Fibroblast of mammary gland (primary cell): ENCODE data around the gene RTL10.
A peak's percentile ranks its signal among the peaks of the same experiment; 100 is the strongest.

Experiments
- DNase-seq: peaks from one replicate; pipeline ENCODE4 v3.0.0-alpha.2; 2010; ENCODE audit warnings: low read depth
- H3K4me3 ChIP-seq: 2 replicates; pipeline ENCODE4 v1.5.1; 2011; ENCODE audit warnings: low read depth, mild to moderate bottlenecking, low read length, moderate library complexity; ENCODE audit not compliant: control insufficient read depth
- TF ChIP-seq, protein P1 (sequence below): conservative IDR thresholded peaks from 2 replicates; pipeline ENCODE4 v1.5.1; 2011; ENCODE audit warnings: low read depth, low read length, inconsistent platforms; ENCODE audit not compliant: control insufficient read depth, insufficient read depth

Gene RTL10, protein sequence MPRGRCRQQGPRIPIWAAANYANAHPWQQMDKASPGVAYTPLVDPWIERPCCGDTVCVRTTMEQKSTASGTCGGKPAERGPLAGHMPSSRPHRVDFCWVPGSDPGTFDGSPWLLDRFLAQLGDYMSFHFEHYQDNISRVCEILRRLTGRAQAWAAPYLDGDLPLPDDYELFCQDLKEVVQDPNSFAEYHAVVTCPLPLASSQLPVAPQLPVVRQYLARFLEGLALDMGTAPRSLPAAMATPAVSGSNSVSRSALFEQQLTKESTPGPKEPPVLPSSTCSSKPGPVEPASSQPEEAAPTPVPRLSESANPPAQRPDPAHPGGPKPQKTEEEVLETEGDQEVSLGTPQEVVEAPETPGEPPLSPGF

DNA sequence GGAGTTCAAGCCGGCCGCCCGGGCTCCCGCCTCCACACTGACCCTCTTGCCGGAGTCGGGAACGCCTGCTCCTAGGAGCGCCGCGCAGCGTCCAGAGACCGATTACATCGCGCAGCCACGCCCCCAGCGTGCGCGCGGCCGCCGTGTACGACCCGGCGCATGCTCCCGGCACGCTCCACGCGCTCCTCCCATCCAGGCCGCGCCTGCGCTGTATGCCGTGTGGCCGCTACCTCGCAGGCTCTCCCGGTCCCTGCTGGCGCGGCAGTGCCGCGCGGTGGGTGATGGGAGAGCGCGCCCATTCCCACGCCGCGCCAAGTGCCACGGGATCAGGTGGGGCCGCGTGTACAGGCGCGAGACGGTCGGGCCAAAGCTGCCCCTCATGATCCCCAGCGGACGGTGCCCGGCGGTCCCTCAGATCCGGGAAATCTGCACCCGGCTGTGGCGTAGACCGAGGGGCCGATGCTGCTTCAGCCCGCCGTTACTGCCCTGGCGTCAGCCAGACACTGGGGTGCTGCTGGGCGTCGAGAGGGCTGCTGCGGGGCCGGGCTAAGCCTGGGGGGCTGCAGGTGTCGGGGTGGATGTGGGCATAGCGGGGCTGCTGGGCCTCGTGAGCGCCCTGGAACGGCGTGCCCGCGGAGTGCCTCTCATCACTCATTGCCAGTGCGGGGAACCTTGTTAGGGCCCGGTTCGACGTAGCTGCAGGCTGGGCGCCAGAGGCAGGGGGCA is at the start of gene RTL10, which contains the start of gene GNB1L:
Gene RTL10 (minus strand): TSS at position 97 of the 726 bp plus-strand sequence. CDS start 2,613 bp downstream, outside the sequence.
Gene GNB1L (minus strand): TSS at position 97 of the 726 bp plus-strand sequence. CDS start 33,519 bp downstream, outside the sequence.
- DNase-seq, result peak; percentile 94
- TF ChIP-seq, protein P1, sequence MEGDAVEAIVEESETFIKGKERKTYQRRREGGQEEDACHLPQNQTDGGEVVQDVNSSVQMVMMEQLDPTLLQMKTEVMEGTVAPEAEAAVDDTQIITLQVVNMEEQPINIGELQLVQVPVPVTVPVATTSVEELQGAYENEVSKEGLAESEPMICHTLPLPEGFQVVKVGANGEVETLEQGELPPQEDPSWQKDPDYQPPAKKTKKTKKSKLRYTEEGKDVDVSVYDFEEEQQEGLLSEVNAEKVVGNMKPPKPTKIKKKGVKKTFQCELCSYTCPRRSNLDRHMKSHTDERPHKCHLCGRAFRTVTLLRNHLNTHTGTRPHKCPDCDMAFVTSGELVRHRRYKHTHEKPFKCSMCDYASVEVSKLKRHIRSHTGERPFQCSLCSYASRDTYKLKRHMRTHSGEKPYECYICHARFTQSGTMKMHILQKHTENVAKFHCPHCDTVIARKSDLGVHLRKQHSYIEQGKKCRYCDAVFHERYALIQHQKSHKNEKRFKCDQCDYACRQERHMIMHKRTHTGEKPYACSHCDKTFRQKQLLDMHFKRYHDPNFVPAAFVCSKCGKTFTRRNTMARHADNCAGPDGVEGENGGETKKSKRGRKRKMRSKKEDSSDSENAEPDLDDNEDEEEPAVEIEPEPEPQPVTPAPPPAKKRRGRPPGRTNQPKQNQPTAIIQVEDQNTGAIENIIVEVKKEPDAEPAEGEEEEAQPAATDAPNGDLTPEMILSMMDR, result no peak
- H3K4me3 ChIP-seq, result peak within 1 kb of the TSS; percentile 89

DNA sequence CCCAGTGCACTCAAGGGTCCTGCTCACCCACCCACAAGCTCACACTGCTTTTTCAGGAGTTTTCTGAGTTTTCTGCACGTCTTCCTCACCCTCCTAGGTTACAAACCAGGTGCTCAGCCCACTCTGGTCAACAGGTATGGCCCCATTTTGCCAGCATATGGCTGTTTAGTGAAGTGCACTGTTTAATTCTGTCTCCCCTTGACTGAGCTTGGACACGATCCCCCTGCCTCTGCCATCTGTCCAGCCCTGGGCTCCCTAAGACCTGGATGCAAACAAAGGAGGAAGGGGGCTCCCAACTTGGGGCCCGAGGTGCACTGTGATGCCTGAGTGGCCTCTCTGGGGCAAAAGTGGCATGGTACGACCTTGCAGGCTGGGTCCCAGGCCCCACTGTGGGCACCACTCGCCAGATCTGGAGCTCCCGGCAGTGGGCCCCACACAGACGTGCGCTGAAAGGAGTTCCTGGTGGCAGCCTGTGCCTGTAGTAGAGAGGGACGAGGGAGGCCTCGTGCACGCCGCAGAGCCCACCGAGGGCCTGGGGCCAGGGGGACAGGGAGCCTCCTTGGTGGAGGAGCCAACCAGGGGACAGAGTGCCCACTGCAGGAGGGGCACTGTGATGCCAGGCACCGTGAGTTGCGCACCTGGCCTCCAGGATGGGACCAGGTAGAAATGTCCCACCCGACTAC is 49.6 kb upstream of the RTL10 start:
- no peak for DNase-seq
- TF ChIP-seq, protein P1, result no peak
- H3K4me3 ChIP-seq, result no peak overlapping the region

DNA sequence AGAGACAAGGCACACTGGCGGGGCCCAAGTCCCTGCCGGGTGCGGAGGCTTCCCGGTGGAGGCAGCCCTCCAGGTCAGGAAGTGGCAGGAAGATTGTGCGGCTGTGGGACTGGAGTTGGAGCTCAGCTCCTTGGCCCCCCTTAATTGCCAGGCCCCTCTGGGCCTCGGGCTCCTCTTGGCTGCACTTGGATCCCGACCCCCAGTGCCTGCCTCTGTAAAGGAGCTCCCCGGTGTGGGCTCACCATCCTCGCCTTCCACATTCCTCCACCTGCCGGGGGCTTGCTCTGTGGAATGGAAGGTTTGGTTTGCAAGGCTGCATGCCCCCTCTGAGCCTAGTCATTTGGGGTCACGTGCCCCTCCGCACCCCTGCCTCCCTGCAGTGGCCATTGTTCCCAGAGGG is 48.8 kb upstream of the RTL10 start:
- no peak for DNase-seq
- no peak overlapping the region for H3K4me3 ChIP-seq
- TF ChIP-seq, protein P1, result no peak

DNA sequence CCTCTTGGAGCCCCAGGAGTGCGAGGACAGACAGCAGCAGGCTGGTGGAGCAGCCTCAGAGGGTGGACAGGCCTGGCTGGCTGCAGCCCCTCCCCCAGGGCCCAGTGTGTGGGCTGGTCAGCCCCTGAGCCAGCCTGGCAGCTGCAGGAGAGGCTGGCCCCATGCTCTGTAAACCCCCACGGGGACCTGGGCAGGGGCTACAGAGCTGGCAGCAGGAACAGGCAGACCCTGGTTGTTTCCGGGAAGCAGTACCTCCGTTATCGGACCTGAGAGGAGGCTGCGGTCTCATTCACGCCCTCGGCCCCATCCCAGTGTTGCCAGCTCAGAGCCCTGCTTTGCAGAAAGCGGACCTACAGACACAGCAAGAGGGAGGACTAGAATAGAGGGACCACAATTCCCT is 48.4 kb upstream of the RTL10 start:
- no peak overlapping the region for H3K4me3 ChIP-seq
- DNase-seq, result no peak
- TF ChIP-seq, protein P1, result no peak

DNA sequence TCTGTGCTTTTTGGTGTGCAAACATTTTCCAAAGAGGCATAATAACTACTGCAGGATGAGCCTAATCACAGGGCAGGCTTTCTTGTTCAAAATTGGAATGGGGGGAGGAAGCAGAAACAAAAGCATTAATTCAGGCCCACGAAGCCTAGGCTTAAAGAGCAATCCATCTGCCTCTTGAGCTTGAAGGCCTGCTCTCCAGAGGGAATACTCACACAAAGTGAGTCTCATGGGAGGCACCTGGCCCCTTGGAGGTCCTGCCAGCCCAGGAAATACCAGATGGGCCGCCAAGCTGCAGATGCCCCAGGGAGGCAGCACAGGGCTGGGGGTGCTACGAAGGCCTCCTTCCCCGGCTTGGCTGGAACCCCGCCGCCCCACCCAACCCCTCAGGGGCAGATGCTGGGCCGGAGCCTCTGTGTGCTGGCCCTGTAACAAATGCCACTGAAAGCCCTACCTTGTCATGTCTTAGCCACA is 47.6 kb upstream of the RTL10 start:
- no peak overlapping the region for H3K4me3 ChIP-seq
- TF ChIP-seq, protein P1, result no peak
- no peak for DNase-seq

DNA sequence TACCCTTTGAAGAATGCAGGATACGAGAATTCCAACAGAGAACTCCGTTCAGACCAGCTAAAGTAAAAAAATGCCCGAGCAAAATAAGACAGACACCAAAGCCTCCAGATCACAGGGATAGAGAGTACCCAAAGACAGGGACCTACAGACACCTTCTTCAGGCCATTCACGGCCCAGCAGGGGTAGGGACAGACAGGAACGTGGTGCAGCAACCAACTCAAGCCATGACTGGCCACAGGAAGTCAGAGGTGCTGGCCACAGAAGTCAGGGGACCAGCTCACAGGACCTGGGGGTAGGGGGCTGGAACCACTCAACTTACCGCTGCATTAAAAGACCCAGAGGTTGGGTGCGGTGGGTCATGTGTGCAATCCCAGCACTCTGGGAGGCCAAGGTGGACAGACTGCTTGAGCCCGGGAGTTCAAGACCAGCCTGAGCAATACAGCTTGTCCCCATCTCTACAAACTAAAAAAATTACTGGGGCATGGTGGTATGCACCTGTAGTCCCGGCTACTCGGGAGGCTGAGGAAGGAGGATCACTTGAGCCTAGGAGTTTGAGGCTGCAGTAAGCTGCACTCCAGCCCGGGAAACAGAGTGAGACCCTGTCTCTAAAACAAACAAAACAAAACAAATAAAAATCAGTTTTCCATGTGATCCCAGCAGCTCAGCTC is 47.0 kb upstream of the RTL10 start:
- H3K4me3 ChIP-seq, result no peak overlapping the region
- DNase-seq, result no peak
- TF ChIP-seq, protein P1, result no peak
